ENCODE measurements around the gene CTNND1. TPM values are rescaled to one million over a fixed set of nuclear protein-coding genes. Genes with fewer than 3 reads are reported as not detected.

Gene CTNND1
- total RNA-seq, 1 donor from 2014 or later: 187 TPM

DNA sequence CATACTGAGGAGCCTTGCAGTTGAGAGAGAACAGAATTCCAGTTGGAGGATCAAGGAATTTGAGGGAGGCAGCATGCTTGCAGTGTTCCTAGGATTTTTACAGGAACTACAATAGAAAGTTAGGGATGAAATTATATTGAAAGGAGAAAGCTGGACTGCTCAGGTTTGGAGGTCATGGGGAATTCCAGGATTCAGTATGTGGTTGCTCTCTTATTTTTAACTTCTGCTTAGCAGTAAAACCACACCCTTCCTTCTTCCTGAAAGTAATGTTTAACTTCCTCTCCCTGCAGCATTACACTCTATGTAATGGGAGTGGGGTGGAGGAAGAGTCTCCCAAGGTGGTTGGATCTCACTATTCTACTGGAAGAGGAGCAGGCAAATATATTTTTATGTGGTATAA lies 31.3 kb downstream of the CTNND1 start:
- H3K4me1 Mint-ChIP-seq (ENCODE audit: unreplicated experiment): peaks cover 32% of the 10 kb centered on the region
- H3K27me3 Mint-ChIP-seq: no peaks in the 10 kb centered on the region
- H3K4me3 Mint-ChIP-seq: no peak overlapping the region
- no peak for DNase-seq (ENCODE audit: extremely low spot score, unreplicated experiment)
- H3K9me3 Mint-ChIP-seq: peaks cover 5% of the 10 kb centered on the region
- H3K36me3 Mint-ChIP-seq: peaks cover 50% of the 10 kb centered on the region
- H3K27ac Mint-ChIP-seq: peak overlapping the region; percentile 87
- TF ChIP-seq, protein P1, sequence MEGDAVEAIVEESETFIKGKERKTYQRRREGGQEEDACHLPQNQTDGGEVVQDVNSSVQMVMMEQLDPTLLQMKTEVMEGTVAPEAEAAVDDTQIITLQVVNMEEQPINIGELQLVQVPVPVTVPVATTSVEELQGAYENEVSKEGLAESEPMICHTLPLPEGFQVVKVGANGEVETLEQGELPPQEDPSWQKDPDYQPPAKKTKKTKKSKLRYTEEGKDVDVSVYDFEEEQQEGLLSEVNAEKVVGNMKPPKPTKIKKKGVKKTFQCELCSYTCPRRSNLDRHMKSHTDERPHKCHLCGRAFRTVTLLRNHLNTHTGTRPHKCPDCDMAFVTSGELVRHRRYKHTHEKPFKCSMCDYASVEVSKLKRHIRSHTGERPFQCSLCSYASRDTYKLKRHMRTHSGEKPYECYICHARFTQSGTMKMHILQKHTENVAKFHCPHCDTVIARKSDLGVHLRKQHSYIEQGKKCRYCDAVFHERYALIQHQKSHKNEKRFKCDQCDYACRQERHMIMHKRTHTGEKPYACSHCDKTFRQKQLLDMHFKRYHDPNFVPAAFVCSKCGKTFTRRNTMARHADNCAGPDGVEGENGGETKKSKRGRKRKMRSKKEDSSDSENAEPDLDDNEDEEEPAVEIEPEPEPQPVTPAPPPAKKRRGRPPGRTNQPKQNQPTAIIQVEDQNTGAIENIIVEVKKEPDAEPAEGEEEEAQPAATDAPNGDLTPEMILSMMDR (conservative IDR thresholded peaks at IDR 0.05): no peak

DNA sequence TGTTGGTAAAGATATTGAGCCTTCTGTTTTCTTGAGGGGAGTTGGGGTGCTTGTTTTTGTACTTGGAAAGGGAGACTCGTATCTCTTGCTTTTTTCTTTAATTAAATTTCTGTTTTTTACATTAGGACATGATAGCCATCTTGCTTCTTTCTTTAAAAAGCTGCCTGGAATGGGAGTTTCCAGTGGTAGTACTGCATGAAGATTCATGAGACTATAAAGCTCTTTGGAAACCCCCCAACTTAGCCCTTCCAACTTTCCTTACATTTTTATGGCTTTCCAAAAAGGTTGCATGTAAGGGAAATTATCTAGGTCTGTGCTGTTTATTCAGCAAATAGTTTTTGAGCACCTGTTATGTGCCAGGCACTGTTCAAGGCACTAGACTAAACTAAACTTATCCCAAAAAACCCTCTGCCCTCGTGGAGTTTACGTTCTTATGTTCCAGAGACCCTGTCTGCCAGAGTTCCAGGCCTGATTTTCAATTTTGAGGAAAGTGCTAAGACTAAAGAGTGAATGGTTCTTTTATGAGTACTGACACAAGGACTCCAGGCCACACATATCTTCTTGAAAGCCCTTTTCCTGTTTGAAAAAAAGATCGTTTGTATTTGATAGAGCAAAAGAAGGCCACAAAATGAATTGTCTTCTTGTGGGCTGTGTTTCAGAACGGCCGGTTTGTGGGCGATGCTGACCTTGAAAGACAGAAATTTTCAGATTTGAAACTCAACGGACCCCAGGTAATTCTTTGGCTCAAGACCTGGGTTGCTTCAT lies 31.9 kb downstream of the CTNND1 start:
- Mint-ChIP-seq H3K9me3 (peaks cover 5% of the 10 kb centered on the region), H3K4me3 (no peak overlapping the region), H3K36me3 (peaks cover 49% of the 10 kb centered on the region), H3K27me3 (no peaks in the 10 kb centered on the region), H3K27ac (peak overlapping the region; percentile 87), H3K4me1 (ENCODE audit: unreplicated experiment) (peaks cover 31% of the 10 kb centered on the region)
- DNase-seq (ENCODE audit: extremely low spot score, unreplicated experiment): no peak
- TF ChIP-seq, protein P1 (conservative IDR thresholded peaks at IDR 0.05): no peak

DNA sequence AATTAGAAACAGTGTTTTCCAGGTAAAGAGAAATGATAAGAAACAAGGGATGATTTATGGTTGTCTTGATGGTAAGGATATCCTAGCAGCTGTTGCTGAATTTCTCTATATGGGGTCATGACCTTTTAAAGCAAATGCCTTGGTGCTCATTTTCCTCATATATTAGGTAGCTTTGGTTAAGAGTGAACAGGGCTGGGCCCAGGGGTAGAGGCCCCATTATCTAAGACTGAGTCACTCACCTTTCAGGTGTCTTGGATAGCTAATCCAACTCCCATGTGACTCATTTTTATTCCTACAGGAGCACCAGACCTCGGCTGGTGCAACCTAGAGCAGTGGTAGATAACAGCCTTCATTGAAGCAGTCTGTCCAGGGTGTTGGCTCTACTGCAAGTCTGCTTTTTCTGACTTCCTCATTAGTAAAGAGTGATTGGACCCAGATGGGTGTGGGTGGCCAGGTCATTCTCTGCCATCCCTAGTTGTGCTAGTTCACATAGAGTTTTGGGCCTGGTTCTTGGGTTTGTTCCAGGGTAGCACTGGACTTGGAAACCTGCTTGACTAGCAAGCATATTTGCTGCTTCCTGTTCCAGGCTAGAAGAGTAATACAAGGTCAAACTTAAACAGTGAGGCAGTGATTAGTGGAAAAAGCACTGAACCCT lies 37.4 kb downstream of the CTNND1 start:
- TF ChIP-seq, protein P1 (conservative IDR thresholded peaks at IDR 0.05): no peak
- Mint-ChIP-seq H3K4me1 (ENCODE audit: unreplicated experiment) (peaks cover 24% of the 10 kb centered on the region), H3K27me3 (no peaks in the 10 kb centered on the region), H3K9me3 (no peaks in the 10 kb centered on the region), H3K4me3 (peak overlapping the region; percentile 27), H3K27ac (peak overlapping the region; percentile 96), H3K36me3 (peaks cover 46% of the 10 kb centered on the region)
- no peak for DNase-seq (ENCODE audit: extremely low spot score, unreplicated experiment)

DNA sequence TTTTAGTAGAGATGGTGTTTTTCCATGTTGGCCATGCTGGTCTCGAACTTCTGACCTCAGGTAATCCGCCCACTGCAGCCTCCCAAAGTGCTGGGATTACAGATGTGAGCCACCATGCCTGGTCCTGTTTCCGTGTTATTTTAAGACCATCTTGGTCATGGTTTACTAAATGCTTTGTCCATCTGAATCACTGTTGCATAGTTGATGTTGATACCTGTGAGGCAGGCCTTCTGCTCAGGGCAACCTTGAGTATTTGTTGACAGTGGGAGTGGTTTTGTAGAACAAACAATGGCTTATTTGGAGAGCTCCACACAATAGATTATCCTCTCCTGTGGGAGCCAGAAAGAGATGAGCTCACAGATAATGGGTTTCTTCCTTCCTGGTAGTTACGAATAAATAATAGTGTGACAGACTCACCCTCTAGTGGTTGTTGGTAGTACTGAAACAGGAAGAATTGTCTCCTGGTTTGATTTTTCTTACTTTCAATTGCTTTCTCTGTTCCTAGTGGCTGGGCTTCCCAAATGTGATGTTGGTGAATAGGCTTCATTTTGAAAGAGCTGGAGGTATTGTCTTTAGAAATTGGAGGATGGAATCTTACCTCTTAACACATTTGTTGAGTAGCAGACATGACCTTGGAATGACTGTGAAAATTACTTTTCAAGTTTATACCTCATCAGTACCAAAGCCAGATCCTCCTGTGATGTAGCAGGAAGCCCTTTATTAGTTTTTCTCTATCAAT lies 39.0 kb downstream of the CTNND1 start:
- Mint-ChIP-seq H3K4me3 (peak overlapping the region; percentile 44), H3K27me3 (no peaks in the 10 kb centered on the region), H3K27ac (peak overlapping the region; percentile 93), H3K36me3 (peaks cover 47% of the 10 kb centered on the region), H3K4me1 (ENCODE audit: unreplicated experiment) (peaks cover 24% of the 10 kb centered on the region), H3K9me3 (no peaks in the 10 kb centered on the region)
- TF ChIP-seq, protein P1 (conservative IDR thresholded peaks at IDR 0.05): peak; percentile 95
- no peak for DNase-seq (ENCODE audit: extremely low spot score, unreplicated experiment)

DNA sequence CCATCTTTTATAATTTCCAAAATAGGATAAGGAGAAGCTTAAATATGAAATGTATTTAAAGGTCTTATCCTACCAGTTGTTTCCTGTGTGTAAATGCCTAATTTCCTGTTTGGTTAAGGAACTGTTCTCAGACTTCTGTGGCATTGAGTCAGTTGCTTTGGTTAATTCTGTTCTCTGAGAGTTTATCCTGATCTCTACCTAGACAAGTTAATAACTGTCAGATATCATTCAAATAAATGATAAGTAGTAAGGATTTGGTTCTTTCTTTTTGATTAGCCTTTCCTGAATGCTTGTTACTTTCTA lies 39.5 kb downstream of the CTNND1 start:
- H3K4me3 Mint-ChIP-seq: no peak overlapping the region
- no peak for DNase-seq (ENCODE audit: extremely low spot score, unreplicated experiment)
- peaks cover 24% of the 10 kb centered on the region for H3K4me1 Mint-ChIP-seq (ENCODE audit: unreplicated experiment)
- no peak overlapping the region for H3K27ac Mint-ChIP-seq
- H3K27me3 Mint-ChIP-seq: no peaks in the 10 kb centered on the region
- no peaks in the 10 kb centered on the region for H3K9me3 Mint-ChIP-seq
- TF ChIP-seq, protein P1 (conservative IDR thresholded peaks at IDR 0.05): no peak
- H3K36me3 Mint-ChIP-seq: peaks cover 47% of the 10 kb centered on the region

Measured in type B pancreatic cell (in vitro differentiated cells).